ENCODE measurements around the gene CADM1. TPM values are rescaled to one million over a fixed set of nuclear protein-coding genes. Genes with fewer than 3 reads are reported as not detected.

CADM1 gene
- total and polyA plus RNA-seq, 8 donors: 0.58 to 29.7 (median 5.3) TPM

- Histone ChIP-seq H3K27me3 (no peaks in the 10 kb centered on the region), H3K36me3 (no peaks in the 10 kb centered on the region), H3K27ac (no peak overlapping the region), H3K4me1 (peaks cover 0 to 9% (median 0%) of the 10 kb centered on the region in 4 donors), H3K9me3 (no peaks in the 10 kb centered on the region), H3K4me3 (no peak overlapping the region)
- DNase-seq: no peak
- WGBS, 5 donors: 67 to 72% (median 70%) methylated on average over 9 of the region's 9 CpGs
- intact Hi-C loops (cut with DNase I; ENCODE audit: low total_unique reads): no loop called here
- no peak for TF ChIP-seq POLR2A (IDR thresholded peaks at IDR 0.05)
- TF ChIP-seq, protein P1, sequence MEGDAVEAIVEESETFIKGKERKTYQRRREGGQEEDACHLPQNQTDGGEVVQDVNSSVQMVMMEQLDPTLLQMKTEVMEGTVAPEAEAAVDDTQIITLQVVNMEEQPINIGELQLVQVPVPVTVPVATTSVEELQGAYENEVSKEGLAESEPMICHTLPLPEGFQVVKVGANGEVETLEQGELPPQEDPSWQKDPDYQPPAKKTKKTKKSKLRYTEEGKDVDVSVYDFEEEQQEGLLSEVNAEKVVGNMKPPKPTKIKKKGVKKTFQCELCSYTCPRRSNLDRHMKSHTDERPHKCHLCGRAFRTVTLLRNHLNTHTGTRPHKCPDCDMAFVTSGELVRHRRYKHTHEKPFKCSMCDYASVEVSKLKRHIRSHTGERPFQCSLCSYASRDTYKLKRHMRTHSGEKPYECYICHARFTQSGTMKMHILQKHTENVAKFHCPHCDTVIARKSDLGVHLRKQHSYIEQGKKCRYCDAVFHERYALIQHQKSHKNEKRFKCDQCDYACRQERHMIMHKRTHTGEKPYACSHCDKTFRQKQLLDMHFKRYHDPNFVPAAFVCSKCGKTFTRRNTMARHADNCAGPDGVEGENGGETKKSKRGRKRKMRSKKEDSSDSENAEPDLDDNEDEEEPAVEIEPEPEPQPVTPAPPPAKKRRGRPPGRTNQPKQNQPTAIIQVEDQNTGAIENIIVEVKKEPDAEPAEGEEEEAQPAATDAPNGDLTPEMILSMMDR (IDR thresholded peaks at IDR 0.05): no peak
- TF ChIP-seq EP300 (IDR thresholded peaks at IDR 0.05): no peak
- TF ChIP-seq POLR2AphosphoS5 (IDR thresholded peaks at IDR 0.05): no peak
Observed at GRCh38 chr11:115255006-115255762, 249.0 kb downstream of the CADM1 start.

DNA sequence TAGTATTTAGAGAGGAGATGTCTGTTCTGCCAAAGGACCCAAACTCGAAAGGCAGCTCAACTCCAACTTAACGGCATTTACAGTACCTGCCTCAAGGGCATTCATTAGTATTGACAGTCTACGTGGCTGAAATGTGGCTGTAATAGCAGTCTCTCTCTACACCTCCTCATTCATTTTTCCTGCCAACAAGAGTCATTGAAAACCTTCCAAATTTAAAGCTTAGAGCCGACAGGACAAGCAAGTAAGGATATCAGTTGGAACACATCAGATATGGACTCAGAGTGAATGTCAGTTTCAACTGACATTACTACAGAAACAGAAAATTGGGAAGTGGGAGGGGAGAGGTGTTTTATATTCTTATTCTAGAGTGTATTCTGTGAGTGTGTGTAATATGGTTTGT, 253.1 kb downstream of the CADM1 start:
- Histone ChIP-seq H3K27ac (no peak overlapping the region), H3K4me1 (peaks cover 0 to 1% (median 0%) of the 10 kb centered on the region in 4 donors), H3K4me3 (no peak overlapping the region), H3K9me3 (no peaks in the 10 kb centered on the region), H3K36me3 (no peaks in the 10 kb centered on the region), H3K27me3 (no peaks in the 10 kb centered on the region)
- DNase-seq: no peak
- TF ChIP-seq POLR2AphosphoS5 (IDR thresholded peaks at IDR 0.05): no peak
- no peak for TF ChIP-seq EP300 (IDR thresholded peaks at IDR 0.05)
- TF ChIP-seq POLR2A (IDR thresholded peaks at IDR 0.05): no peak
- TF ChIP-seq, protein P1 (IDR thresholded peaks at IDR 0.05): no peak
- intact Hi-C loops (cut with DNase I; ENCODE audit: low total_unique reads): no loop called here
- 46 to 57% (median 53%) methylated on average over 4 of the region's 4 CpGs for WGBS, 5 donors

- intact Hi-C loops (cut with DNase I; ENCODE audit: low total_unique reads): no loop called here
- H3K27ac ChIP-seq: no peak overlapping the region
- no peaks in the 10 kb centered on the region for H3K27me3 ChIP-seq
- no peaks in the 10 kb centered on the region for H3K4me1 ChIP-seq
- H3K36me3 ChIP-seq: no peaks in the 10 kb centered on the region
- H3K4me3 ChIP-seq: no peak overlapping the region
- no peaks in the 10 kb centered on the region for H3K9me3 ChIP-seq
- WGBS, 5 donors: 53 to 58% (median 57%) methylated on average over 4 of the region's 4 CpGs
- DNase-seq: peak in 1 of 2 donors; percentile 19
- TF ChIP-seq, protein P1 (IDR thresholded peaks at IDR 0.05): no peak
- no peak for TF ChIP-seq POLR2A (IDR thresholded peaks at IDR 0.05)
- no peak for TF ChIP-seq EP300 (IDR thresholded peaks at IDR 0.05)
- no peak for TF ChIP-seq POLR2AphosphoS5 (IDR thresholded peaks at IDR 0.05)
Observed at GRCh38 chr11:115249061-115249578, 255.1 kb downstream of the CADM1 start.

GRCh38 chr11:115247953-115248352, 256.3 kb downstream of the CADM1 start:
- WGBS, 5 donors: 38 to 65% (median 55%) methylated on average over 1 of the region's 1 CpG
- H3K27me3 ChIP-seq: no peaks in the 10 kb centered on the region
- TF ChIP-seq POLR2AphosphoS5 (IDR thresholded peaks at IDR 0.05) (no peak), EP300 (IDR thresholded peaks at IDR 0.05) (no peak)
- no peak for DNase-seq
- no peak overlapping the region for H3K27ac ChIP-seq
- H3K36me3 ChIP-seq: no peaks in the 10 kb centered on the region
- H3K4me1 ChIP-seq: no peaks in the 10 kb centered on the region
- H3K4me3 ChIP-seq: no peak overlapping the region
- intact Hi-C loops (cut with DNase I; ENCODE audit: low total_unique reads): no loop called here
- no peaks in the 10 kb centered on the region for H3K9me3 ChIP-seq

DNA sequence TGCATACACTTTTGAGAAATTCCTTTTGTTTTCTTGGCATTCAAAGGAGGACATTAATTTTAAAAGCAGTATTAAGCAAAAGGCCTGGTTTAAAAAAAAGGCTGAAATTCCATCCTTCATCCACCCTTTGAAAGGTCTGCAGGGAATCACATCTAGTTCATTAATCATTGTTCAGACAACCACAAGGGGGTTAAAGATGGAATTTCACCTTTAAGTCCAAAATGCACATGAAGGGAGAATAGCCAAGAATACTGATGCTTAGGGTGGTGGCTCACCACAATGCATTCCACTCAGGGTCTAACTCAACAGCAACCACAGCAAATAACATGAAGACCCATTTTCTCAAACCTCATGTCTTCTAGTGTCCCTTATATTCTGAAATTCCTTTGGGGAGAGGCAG, 256.9 kb downstream of the CADM1 start:
- H3K4me1 ChIP-seq: no peaks in the 10 kb centered on the region
- H3K27ac ChIP-seq: no peak overlapping the region
- H3K4me3 ChIP-seq: no peak overlapping the region
- no peaks in the 10 kb centered on the region for H3K36me3 ChIP-seq
- intact Hi-C loops (cut with DNase I; ENCODE audit: low total_unique reads): no loop called here
- no peak for DNase-seq
- H3K27me3 ChIP-seq: no peaks in the 10 kb centered on the region
- TF ChIP-seq, protein P1 (IDR thresholded peaks at IDR 0.05): no peak
- TF ChIP-seq POLR2A (IDR thresholded peaks at IDR 0.05): no peak
- TF ChIP-seq POLR2AphosphoS5 (IDR thresholded peaks at IDR 0.05): no peak
- no peak for TF ChIP-seq EP300 (IDR thresholded peaks at IDR 0.05)
- H3K9me3 ChIP-seq: no peaks in the 10 kb centered on the region

Data from stomach (tissue), 9 donors.